AG08395 (cell line): ENCODE data around the gene PRPH2.

Experiments
- DNase-seq: peaks from one replicate; pipeline ENCODE4 v3.0.0; 2012; ENCODE audit warnings: mixed read lengths, low spot score

PRPH2 gene

GRCh38 chr6:42722497-42722896 lies at the start of gene PRPH2:
PRPH2 (minus strand) TSS chr6:42722597; CDS start chr6:42722334, 263 bp downstream.
- no peak for DNase-seq

DNA sequence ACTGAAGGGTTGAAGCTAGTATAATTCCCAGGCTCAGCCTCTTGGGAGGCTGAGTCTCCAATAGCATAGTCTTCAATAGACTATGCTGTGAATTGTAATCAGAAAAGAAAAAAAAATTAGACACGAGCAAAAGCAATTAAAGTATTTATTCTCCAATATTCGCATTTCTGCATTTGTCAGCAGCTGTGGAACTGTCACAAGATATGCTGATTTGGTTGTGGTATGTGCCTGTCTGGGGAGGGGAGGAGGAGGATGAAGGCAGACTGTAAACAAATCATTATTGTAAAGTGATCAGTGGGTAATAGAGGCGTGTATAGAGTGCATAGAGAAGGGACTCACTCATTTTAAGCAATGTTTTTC lies 49.3 kb upstream of the PRPH2 start:
- DNase-seq = no peak

- no peak for DNase-seq
These were observed 47.4 kb upstream of the PRPH2 start for GRCh38 chr6:42769836-42770235.

- DNase-seq = no peak
These were observed 46.7 kb upstream of the PRPH2 start for GRCh38 chr6:42769051-42769450.

GRCh38 chr6:42766163-42766670 lies 43.8 kb upstream of the PRPH2 start:
- DNase-seq = peak; percentile 44

DNA sequence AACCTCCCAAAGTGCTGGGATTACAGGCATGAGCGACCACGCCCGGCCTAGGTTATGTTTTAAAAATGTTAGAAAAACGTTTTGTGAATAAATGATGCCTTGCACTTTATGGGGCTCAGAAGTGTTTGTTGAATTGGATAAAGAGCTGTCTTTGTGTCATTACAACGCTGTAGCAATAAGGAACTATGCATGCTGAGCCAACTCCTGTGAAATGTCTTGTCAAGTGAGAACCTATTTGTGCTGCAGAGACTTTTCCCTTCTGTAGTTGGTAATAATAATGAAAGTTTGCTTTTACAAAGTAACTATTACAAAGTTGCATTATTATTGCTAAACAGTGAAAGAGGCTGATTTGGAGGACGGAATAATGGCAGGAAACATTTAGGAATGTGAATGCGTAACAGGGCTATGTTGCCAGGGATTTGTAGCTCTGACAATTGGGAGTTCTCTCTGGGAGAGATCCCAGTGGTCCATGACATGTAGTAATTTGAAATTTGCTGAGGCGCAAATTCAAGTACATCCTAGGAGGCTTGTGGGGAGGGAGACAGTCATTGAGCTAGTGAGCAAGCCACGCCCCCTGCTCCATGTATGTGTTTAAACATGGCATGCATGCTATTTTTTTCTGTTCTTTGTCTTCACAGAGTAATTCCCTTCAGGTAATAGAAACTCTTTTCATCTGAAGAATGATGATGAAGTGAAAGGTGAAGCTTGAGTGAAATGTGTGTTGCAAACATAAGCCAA lies 42.7 kb upstream of the PRPH2 start:
- DNase-seq = no peak

GRCh38 chr6:42762950-42763349 lies 40.6 kb upstream of the PRPH2 start:
- DNase-seq = no peak

DNA sequence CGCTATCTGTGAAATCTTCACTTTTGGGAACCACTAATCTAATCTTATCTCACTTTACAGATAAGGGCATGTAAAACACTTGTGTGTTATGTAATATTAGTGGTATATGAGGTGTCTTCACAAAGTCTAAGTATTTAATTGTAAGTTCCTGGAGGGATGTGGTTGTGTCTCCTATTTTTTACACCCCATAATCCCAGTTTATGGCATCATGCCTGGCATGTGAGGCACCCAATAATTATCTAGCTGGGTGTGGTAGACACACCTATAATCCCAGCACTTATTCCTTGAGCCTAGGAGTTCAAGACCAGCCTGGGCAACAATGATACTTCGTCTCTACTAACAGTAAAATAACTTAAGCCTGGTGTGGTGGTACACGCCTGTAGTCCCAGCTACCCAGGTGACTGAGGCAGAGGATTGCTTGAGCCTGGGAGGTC lies 40.0 kb upstream of the PRPH2 start:
- no peak for DNase-seq

GRCh38 chr6:42761287-42762067 lies 39.1 kb upstream of the PRPH2 start:
- no peak for DNase-seq

DNA sequence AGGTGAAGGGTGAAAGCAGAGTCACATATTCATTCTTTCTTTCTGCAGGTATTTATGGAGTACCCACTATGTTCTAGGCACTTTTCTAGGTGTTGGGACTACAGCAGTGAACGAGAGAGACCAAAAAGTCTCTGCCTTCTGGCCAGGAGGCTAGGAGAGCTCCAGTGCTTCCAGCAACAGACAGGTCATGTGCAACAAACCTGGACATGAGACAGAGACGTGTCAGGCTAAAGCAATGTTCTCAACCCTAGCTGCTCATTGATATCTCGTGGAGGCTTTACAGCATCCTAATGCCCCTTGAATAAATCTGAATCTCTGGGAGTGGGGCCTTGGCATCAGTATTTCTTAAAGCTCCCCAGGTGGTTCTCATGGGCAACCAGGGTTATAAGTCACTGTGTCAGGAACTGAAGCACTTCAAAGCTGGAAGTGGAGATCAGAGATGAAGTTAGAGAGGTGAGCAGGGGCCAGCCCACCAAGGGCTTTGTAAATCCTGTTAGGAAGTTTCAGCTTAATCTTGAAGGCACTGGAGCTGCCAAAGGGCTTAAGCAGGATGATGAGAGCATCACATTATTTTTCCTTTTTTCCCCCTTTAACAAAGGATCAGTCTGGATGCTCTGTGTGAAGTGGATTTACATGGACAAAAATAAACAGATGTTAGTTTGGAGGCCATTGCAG lies 36.5 kb upstream of the PRPH2 start:
- no peak for DNase-seq

DNA sequence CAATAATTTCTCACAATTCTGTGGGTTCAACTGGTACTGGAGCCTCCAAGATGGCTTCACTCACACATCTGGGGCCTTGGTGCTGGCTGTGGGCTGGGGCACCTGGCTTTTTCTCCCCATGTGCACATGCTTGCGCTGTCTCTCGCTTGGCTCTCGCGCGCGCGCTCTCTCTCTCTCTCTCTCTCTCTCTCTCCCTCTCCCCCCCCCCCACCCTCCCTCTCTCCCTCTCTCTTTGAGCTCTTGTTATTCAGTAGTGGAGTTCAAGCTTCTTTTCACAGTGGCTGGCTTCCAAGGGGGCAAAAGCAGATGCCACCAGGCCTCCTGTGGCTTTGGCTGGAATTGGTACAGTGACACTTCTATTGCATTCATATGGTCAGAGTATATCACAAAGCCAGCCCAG lies 34.3 kb upstream of the PRPH2 start:
- DNase-seq = no peak

DNA sequence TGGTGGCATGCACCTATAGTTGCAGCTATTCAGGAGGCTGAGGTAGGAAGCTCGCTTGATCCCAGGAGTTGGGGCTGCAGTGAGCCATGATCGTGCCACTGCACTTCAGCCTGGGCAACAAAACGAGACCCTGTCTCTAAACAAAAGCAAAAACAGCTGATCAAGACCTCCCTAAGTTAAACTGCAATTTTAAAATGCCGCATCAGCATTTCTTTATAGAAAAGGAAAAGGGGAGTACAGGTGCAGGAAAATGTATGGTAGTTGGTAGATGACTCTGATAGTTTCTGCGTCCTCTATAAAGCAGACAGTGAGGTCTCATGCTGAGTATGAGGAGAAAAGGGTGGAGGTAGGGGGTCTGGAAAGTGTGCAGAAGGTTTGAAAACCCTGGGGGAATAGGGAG lies 32.4 kb upstream of the PRPH2 start:
- DNase-seq = no peak

- DNase-seq = no peak
These were observed 28.7 kb upstream of the PRPH2 start for GRCh38 chr6:42751055-42751454.

DNA sequence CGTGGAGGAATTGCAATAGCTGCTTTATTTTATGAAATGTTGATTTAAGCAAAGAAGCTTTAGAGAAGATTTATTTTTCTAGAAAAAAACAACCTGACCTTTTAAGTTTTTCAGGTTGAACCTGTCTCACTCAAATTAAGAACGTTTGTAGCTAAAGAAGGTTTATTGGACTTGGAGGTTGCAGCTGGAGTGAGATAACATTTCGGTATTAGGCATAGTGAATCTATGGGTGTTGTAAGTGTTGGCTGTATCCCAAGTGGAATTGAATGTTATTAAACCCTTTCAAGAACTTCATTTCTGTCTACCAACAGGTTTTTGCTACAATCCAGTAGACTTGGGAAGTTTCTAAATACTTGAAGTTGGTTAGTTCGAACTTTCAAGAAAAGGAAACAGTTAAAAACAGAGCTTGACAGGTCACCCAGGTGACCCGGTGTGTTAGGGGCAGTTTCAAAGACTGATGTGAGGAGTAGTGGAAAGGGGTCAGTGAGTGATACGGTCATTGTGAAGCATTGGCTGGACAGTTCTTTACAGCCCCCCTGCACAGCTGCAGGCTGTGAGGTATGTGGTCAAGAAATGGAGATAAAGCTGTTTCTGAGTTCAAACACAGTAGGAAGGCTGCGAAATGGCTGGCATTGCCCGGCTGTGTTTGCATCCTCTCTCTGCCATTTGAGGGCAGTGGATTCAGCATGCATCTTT lies 26.0 kb upstream of the PRPH2 start:
- no peak for DNase-seq

DNA sequence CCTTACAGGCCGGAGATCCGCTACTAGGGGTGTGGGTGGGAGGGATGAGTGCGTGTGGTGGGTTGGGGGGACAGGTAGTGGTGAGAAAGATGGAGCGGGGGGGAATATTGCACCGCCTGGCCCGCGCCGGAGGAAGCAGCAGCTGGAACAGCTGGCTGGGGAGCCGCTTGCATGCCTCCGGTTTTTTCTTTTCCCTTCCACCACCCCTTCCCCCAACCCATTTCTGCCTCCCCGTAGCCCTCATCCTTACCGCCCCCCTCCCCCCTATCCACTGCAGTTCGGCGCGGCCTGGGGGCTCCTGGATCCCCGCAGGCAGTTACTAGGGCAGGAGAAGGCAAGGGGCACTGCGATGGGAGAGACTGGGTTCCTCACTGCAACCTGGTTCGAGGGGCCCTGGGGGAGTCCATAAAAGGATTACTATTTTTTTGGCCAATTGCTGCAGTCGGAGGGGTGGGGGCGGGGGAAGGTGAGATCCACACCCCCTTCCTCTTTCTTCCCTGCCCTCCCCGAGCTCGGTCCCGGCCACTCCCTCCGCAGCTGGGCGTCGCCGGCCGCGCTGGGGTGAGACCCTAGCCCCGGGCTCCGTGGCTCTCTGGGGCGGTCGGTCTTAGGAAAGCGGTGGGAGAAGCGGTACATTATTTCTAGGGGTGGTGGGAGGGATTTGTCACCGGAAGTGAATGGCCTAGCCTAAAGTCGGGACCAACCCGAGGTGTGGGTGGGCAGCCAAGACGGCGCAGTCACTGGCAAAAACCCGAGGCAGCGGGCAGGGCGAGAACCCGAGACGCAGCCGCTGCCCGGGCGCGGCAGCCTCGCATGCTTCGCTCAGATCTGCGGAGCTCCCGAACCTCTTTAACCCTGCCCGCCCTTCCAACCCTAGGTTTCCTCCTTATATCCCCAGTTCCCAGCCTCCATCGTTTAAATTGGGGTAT lies 24.3 kb upstream of the PRPH2 start:
- peak; percentile 83 for DNase-seq

DNA sequence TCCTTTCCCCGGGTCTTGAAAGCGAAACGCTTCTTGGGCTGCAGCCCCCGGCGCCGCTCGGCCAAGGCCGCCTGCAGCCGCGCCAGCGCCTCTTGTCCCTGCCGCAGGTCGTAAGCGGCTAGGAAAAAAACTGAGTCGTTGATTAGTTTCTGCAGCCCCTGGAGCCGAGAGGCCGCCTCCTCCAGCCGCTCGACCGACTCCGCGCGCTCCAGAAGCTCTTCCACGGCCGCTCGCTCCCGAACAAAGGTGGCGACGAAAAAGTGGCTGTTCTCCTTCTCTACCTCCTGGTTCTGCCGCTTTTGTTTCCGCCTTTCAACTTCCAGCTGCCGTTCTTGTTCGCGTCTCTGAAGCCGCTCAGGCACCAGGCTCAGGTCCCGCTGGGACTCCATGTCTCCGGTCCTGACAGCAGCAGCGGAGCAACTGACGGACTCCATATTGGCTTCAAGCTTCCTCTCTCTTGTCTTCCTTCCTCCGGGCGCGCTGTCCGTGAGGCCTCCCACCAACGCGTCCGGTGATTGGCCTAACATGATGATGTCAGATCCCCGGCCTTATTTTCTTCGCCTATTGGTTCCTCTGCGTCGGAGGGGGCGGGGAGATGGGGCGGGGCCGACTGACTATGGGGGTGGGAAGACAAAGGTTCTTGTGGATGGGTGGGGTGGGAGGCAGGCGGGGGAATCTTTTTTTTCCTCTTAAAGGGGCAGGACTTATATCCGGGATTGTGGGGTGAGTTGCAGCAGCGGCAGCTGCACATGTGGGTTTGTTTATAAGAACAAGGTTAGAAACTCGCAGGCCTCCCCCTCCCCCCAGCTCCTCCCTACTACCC lies 23.5 kb upstream of the PRPH2 start, which contains the start of gene TBCC:
TSS of gene TBCC (minus strand) at position 464 of the 823 bp plus-strand sequence. CDS start at position 434, 30 bp downstream.
- DNase-seq = peak; percentile 99

- DNase-seq = no peak
These were observed 22.8 kb upstream of the PRPH2 start for GRCh38 chr6:42745083-42745639.

GRCh38 chr6:42744351-42744893 lies 22.0 kb upstream of the PRPH2 start:
- DNase-seq = no peak
